GM12801 (cell line): ENCODE results near the gene THRB.

ENCODE experiments used
- CTCF ChIP-seq: IDR thresholded peaks from one replicate; pipeline ENCODE4 v1.5.1; 2011; ENCODE audit warnings: control low read depth; ENCODE audit not compliant: insufficient read length; ENCODE audit errors: extremely low read depth

THRB gene

GRCh38 chr3:24496529-24497482 is 2.2 kb upstream of the THRB start:
- no peak for TF ChIP-seq CTCF

DNA sequence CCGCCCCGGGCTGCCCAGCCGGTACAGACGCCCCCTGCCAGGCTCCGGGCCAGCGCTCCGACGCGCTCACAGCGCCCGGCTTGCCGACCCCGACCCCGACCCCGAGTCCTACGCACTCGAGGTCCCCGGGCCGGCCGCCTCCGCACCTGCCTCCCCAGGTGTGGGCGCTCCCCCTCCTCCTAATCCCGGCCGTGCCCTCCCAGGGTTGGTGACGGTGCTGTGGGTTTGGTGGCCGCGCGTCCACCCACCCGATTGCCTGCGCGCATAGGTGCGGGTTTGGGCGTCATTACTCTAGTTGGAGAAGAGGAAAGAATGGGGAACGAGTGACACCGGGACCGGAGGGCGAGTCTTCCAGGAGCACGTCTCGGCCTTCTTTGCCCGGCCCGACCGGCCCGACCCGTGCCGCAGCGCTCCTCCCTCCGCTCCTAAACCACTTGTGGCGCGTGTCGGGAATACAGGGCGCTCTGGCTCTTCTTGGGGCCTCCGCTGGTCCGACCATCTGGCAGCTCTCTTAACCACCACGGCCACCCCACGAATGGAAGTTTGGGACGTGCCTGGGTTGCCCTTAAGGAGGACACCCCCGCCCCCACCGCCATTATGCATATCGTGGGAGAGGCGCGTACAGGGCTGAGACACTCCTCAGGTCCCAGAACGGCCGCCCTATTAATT is 810 bp upstream of the THRB start:
- TF ChIP-seq CTCF: no peak

DNA sequence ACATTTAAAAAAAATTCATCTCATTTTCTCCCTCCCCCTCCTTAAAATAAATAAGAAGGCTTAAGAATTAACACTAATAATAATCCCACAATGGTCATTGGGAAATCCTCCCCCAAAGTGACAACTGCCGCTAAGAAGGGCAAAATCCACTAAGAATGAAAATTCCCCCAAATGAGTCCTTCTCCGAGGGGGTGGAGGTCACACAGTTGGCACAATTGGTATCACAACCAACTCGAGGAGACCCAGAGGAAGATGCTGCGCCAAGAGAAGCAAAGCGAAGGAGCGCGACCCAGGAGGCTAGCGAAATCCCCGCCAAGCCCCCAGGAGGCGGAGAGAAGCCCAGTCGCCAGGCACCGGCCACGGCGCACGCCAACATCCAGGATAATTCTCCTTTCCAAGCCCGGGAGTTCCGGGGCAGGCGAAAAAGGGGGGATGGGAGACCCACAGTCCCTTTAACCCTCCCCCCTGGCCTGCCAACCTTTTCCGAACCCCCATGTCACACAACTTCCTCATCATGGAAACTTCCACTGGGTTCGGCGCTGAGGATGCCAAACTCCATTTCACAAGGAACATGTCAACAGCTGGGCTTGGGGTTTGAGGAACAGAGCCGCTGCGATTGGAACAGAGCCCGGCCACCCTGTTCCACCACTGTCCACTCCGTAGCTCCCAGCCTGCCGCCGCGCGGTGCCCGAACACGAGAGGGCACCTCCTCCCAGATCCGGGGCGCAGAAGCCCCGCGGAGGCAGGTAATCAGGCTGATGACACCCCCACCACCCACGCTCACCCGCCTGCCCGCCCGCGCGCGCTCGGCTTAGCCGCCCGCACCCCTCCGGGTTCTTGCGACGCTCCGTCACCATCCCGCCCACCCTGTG is 668 bp downstream of the THRB start:
- no peak for TF ChIP-seq CTCF

GRCh38 chr3:24492971-24493551 is 1.6 kb downstream of the THRB start:
- TF ChIP-seq CTCF: no peak

DNA sequence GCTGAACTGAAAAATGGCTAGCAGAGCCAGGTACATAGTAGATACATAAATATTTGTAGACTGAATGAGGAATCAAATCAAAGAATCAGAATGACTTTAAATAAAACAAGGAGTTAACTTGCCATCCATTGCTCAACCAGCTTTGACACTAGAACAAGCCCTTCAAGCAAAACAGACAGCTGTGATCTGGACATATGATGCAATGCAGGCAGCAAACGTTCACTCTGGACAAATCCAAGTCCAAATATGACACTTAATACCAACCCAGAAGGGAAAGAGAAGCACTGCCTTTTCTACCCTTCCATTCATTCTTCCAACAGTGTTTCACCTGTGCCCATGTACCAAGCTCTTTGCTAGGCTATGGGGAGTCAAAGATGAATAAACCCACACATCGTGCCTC is 4.5 kb downstream of the THRB start:
- TF ChIP-seq CTCF: no peak

- no peak for TF ChIP-seq CTCF
Observed at GRCh38 chr3:24487325-24488262, 7.1 kb downstream of the THRB start.
